K562 (cell line): Measurements from ENCODE around the gene RTCB. TPM values are rescaled to one million over a fixed set of nuclear protein-coding genes. Genes with fewer than 3 reads are reported as not detected.
A peak's percentile ranks its signal among the peaks of the same experiment; 100 is the strongest.

Experiments used
- ATAC-seq: fragments of 200-7000 bp; cut with Tn5 transposase; 3 replicates; pipeline ENCODE4 v1.9.1; 2020; ENCODE audit warnings: moderate library complexity
- BruUV-seq: library from RNA; stranded (reverse); fragments of 400-500 nt; replicated peaks from 2 replicates; lab custom pipeline; 2021; lab: Mats Ljungman, UMichigan
- CTCF ChIA-PET: fragments of 300-600 bp; formaldehyde crosslinking; extraction: SDS; loops from one replicate; lab custom pipeline; 2021; ENCODE audit warnings: low intra/inter-chr PET ratio; lab: Yijun Ruan, JAX
- POLR2A ChIA-PET: fragments of 300-600, 350-650 bp; sonication (Branson Sonifier 250); formaldehyde crosslinking; extraction: SDS; loops from one replicate; lab custom pipeline; 2021; ENCODE audit warnings: antibody characterized with exemption, inconsistent platforms; lab: Yijun Ruan, JAX
- DNase-seq, 4 experiments: peaks; one replicate each; pipeline versions ENCODE4 v3.0.0 to v3.0.0-alpha.2; 2011 to 2018; ENCODE audit warnings: low spot score in 3 of 4, mixed read lengths in 3 of 4; ENCODE audit errors: extremely low read depth in 1 of 4
- FAIRE-seq: peaks from 2 replicates; lab custom pipeline; 2011; peaks lifted over from hg19 to GRCh38; lab: Jason Lieb, UNC
- H2AFZ ChIP-seq: 2 replicates; pipeline ENCODE4 v1.6.0; 2011; ENCODE audit warnings: low read depth, low read length, control low read depth, inconsistent platforms
- H3K27ac ChIP-seq: fragments of 200-600 bp; 3 replicates; pipeline ENCODE4 v1.8.0; 2011; ENCODE audit warnings: low read depth, mild to moderate bottlenecking, control low read depth, inconsistent platforms, low read length, moderate library complexity, mixed read lengths; ENCODE audit errors: extremely low read depth
- H3K27me3 ChIP-seq, 2 experiments: fragments of 300-600 bp in 1 of 2; 2 replicates in 1 of 2; 3 replicates in 1 of 2; pipeline versions ENCODE4 v1.6.0 to v1.8.0; 2011; ENCODE audit warnings: inconsistent platforms in 2 of 2, low read length in 2 of 2, mild to moderate bottlenecking in 1 of 2, mixed read lengths in 1 of 2, moderate library complexity in 1 of 2; ENCODE audit not compliant: control insufficient read depth in 2 of 2, insufficient read depth in 2 of 2
- H3K36me3 ChIP-seq: fragments of 300-600 bp; 3 replicates; pipeline ENCODE4 v1.8.0; 2011; ENCODE audit warnings: mild to moderate bottlenecking, low read length, inconsistent platforms; ENCODE audit not compliant: control insufficient read depth, insufficient read depth
- H3K4me1 ChIP-seq, 2 experiments: fragments of 200-600 bp in 1 of 2; replicated peaks in 1 of 2; 2 replicates in 1 of 2; 3 replicates in 1 of 2; pipeline versions ENCODE4 v1.5.1 to v1.8.0; 2011; ENCODE audit warnings: inconsistent platforms in 2 of 2, low read length in 2 of 2, mild to moderate bottlenecking in 1 of 2, mixed read lengths in 1 of 2, moderate library complexity in 1 of 2; ENCODE audit not compliant: control insufficient read depth in 2 of 2, insufficient read depth in 2 of 2
- H3K4me2 ChIP-seq: 2 replicates; pipeline ENCODE4 v1.6.1; 2011; ENCODE audit warnings: low read length, control low read depth, inconsistent platforms, mixed read lengths; ENCODE audit not compliant: insufficient read depth
- H3K4me3 ChIP-seq: fragments of 200-600 bp; sonication (generic), shearing (Covaris generic); 2 replicates; pipeline ENCODE4 v1.5.1; 2016; ENCODE audit warnings: control low read depth, inconsistent platforms
- H3K79me2 ChIP-seq: fragments of 200-600 bp; 3 replicates; pipeline ENCODE4 v1.8.0; 2011; ENCODE audit warnings: low read length, inconsistent platforms; ENCODE audit not compliant: control insufficient read depth, insufficient read depth
- H3K9ac ChIP-seq, 2 experiments: 2 replicates each; pipeline versions ENCODE4 v1.6.0 to v1.6.1; 2011; ENCODE audit warnings: low read depth in 2 of 2, low read length in 2 of 2, control low read depth in 1 of 2, inconsistent platforms in 1 of 2, mild to moderate bottlenecking in 1 of 2, mixed read lengths in 1 of 2; ENCODE audit not compliant: insufficient read depth in 1 of 2
- H3K9me1 ChIP-seq: one replicate; pipeline ENCODE4 v1.6.0; 2011; ENCODE audit warnings: inconsistent platforms, mild to moderate bottlenecking, low read length, moderate library complexity; ENCODE audit not compliant: control insufficient read depth, insufficient read depth
- H3K9me3 ChIP-seq: replicated peaks from 2 replicates; pipeline ENCODE4 v1.5.1; 2011; ENCODE audit warnings: low read depth, low read length, inconsistent platforms; ENCODE audit not compliant: control insufficient read depth, insufficient read depth
- H4K20me1 ChIP-seq: replicated peaks from 2 replicates; pipeline ENCODE4 v1.6.1; 2011; ENCODE audit warnings: low read length, inconsistent platforms, mixed read lengths; ENCODE audit not compliant: control insufficient read depth, insufficient read depth
- ATF7 ChIP-seq: fragments of 450-650 bp; IDR thresholded peaks from 2 replicates; pipeline ENCODE4 v1.7.1; 2014; ENCODE audit warnings: mild to moderate bottlenecking, moderate library complexity
- CTCF ChIP-seq, 3 experiments: IDR thresholded peaks in 2 of 3; conservative IDR thresholded peaks in 1 of 3; 2 replicates each; pipeline ENCODE4 v1.5.1; 2011 to 2012; ENCODE audit warnings: low read length in 3 of 3, mild to moderate bottlenecking in 3 of 3, control low read depth in 2 of 3, improper control_type of control experiment in 1 of 3, inconsistent platforms in 1 of 3, low read depth in 1 of 3, mixed read lengths in 1 of 3, moderate library complexity in 1 of 3; ENCODE audit not compliant: insufficient read depth in 2 of 3
- CTCFL ChIP-seq: IDR thresholded peaks from 2 replicates; pipeline ENCODE4 v1.6.1; 2011; ENCODE audit warnings: borderline replicate concordance, low read depth, mild to moderate bottlenecking, moderate library complexity, low read length; ENCODE audit not compliant: insufficient read depth, poor library complexity, severe bottlenecking
- IRF1 ChIP-seq: sonication (generic); formaldehyde crosslinking; IDR thresholded peaks from 2 replicates; pipeline ENCODE4 v1.8.0; 2022; ENCODE audit warnings: missing genetic modification reagents, mild to moderate bottlenecking, borderline replicate concordance
- NKRF ChIP-seq: fragments of 450-650 bp; IDR thresholded peaks from 2 replicates; pipeline ENCODE4 v1.6.1; 2016; ENCODE audit warnings: borderline replicate concordance
- TAL1 ChIP-seq: fragments of 450-650 bp; IDR thresholded peaks from 2 replicates; pipeline ENCODE4 v1.6.1; 2016; ENCODE audit warnings: mild to moderate bottlenecking
- UBTF ChIP-seq, 2 experiments: IDR thresholded peaks; 2 replicates each; pipeline ENCODE4 v1.6.1; 2012; ENCODE audit warnings: improper control_type of control experiment in 2 of 2, low read depth in 2 of 2, low read length in 2 of 2, borderline replicate concordance in 1 of 2
- ZKSCAN8 ChIP-seq: fragments of 200-800 bp; sonication (Bioruptor generic); IDR thresholded peaks from 2 replicates; pipeline ENCODE4 v1.6.1; 2016; ENCODE audit warnings: missing genetic modification characterization, missing compliant biosample characterization
- WGBS: fragments of 100-300 bp; shearing (Covaris generic); methylation state at CpG from one replicate; pipeline ENCODE4 v1.1.6; 2016; ENCODE audit warnings: low coverage, mixed read lengths; ENCODE audit not compliant: insufficient coverage; ENCODE audit errors: missing lambda C conversion rate; 5-methylcytosine and 5-hydroxymethylcytosine counted together
- in situ Hi-C: fragments of 300-500 bp; cut with MboI; formaldehyde crosslinking; loops from 4 replicates; pipeline ENCODE4 v1.15.0; 2018; ENCODE audit warnings: inconsistent platforms, mixed read lengths
- intact Hi-C: fragments of 100-400 bp; cut with micrococcal nuclease; formaldehyde crosslinking; loops from 2 replicates; pipeline ENCODE4 v1.14.2; 2022
- polyA plus RNA-seq, 8 experiments: library from polyadenylated mRNA; depleted of rRNA in 4 of 8; stranded (reverse) in 5 of 8; unstranded in 3 of 8; fragments of >200 nt; fragmentation: Nextera tagmentation in 2 of 8; fragmentation: Illumina TruSeq in 1 of 8; extraction: Ambion mirVana in 2 of 8; extraction: Trizol in 1 of 8; gene quantifications; 2 replicates each; pipeline versions ENCODE4 v1.2.1 to v1.2.3, GENCODE V29; 2011 to 2014; ENCODE audit warnings: inconsistent platforms in 1 of 8, missing spikeins in 1 of 8
- total RNA-seq, 7 experiments: library from RNA; depleted of rRNA in 6 of 7; stranded (reverse); fragments of >200 nt in 6 of 7; fragmentation: Illumina TruSeq in 2 of 7; extraction: Trizol in 2 of 7; gene quantifications; 2 replicates each; pipeline versions ENCODE4 v1.2.1 to v1.2.3, GENCODE V29; 2011 to 2021; ENCODE audit warnings: low replicate concordance in 1 of 7

Gene RTCB
- total and polyA plus RNA-seq, 9 of the 15 experiments (the other 6 are each of a cell fraction or from before 2014, with no cell fraction given): 80.3 to 269 (median 92.3) TPM

- no peaks in the 10 kb centered on the region for H3K9me3 ChIP-seq
- no peaks in the 10 kb centered on the region for H3K27me3 ChIP-seq
- H3K4me3 ChIP-seq: no peak overlapping the region
- no peak overlapping the region for H3K4me2 ChIP-seq
- intact Hi-C loops (no loop called here), in situ Hi-C loops (no loop called here)
- DNase-seq (peak in 1 of 4 experiments; percentile 29), ATAC-seq (peak; percentile 61; the same call in 1 of the 3 replicates), FAIRE-seq (no peak)
- H3K36me3 ChIP-seq: peaks cover 73% of the 10 kb centered on the region; the same call in 2 of the 3 replicates
- H3K9ac ChIP-seq: no peak overlapping the region
- no peaks in the 10 kb centered on the region for H4K20me1 ChIP-seq
- no TSS peak for BruUV-seq
- no peaks in the 10 kb centered on the region for H3K4me1 ChIP-seq
- 35% methylated on average over 2 of the region's 4 CpGs for WGBS
- no peak overlapping the region for H3K27ac ChIP-seq
- no peaks in the 10 kb centered on the region for H3K79me2 ChIP-seq
- no peaks in the 10 kb centered on the region for H3K9me1 ChIP-seq
- H2AFZ ChIP-seq: no peak overlapping the region
- ChIA-PET CTCF (no interaction called here), POLR2A (interaction anchor here (0.7 to 0.9 kb wide), 2 partner anchors 10 to 131 kb away, joined by 3 read pairs; no protein-coding TSS in a partner anchor)
- TF ChIP-seq UBTF (IDR thresholded peaks at IDR 0.05; ENCODE audit: borderline replicate concordance in 1 of 2, low read depth in 2 of 2, low read length in 2 of 2) (no peak), NKRF (no peak), ZKSCAN8 (CRISPR knock-in tag) (no peak), CTCFL (peak; percentile 45), ATF7 (no peak), IRF1 (CRISPR knock-in tag) (no peak), CTCF (IDR thresholded peaks at IDR 0.05 in 2 of 3, conservative IDR thresholded peaks at IDR 0.05 in 1 of 3; ENCODE audit: insufficient read depth in 2 of 3, low read depth in 1 of 3, low read length in 3 of 3) (peak in 2 of 3 experiments; percentile 31 to 42; a peak in 3 of 6 replicates), TAL1 (no peak)
Measured at GRCh38 chr22:32389685-32390084, 22.4 kb downstream of the RTCB start.
